ENCODE data around the gene MAMLD1. TPM values are rescaled to one million over a fixed set of nuclear protein-coding genes. Genes with fewer than 3 reads are reported as not detected.

The MAMLD1 gene
- total and polyA plus RNA-seq, 4 donors, result 0.59 to 1.1 (median 0.76) TPM

DNA sequence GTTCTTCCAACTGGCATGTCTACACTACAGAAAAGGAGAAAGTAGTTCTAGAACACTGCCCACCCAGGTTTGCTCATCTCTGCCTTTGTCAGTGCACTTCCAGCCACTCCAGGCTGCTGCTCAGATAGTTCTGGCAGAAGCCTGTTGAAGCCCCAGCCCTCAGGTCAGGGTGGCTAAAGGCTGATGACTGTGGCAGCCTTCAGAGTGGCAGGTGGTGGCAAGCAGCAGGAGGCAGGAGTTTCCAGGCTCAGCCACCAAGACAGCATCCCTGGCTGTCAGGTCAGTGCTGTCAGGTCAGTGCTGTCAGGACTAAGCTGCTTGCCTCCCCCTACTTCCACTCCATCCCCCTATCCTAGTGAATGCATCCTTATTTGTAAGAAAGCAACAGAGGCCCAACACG, 100.4 kb downstream of the MAMLD1 start:
- 85% methylated on average over 1 of the region's 1 CpG for WGBS
- no peaks in the 10 kb centered on the region for H3K4me1 ChIP-seq (ENCODE audit: control insufficient read depth in 4 of 4, insufficient read depth in 4 of 4, low read length in 3 of 4)
- H3K9ac ChIP-seq (ENCODE audit: low read depth in 1 of 2, low read length in 2 of 2), result no peak overlapping the region
- H3K9me3 ChIP-seq (ENCODE audit: control insufficient read depth in 4 of 4, low read length in 3 of 4), result no peaks in the 10 kb centered on the region
- TF ChIP-seq NR2F2 (IDR thresholded peaks at IDR 0.05) (no peak), FOXA2 (IDR thresholded peaks at IDR 0.05) (no peak), FOXA1 (IDR thresholded peaks at IDR 0.05) (no peak), TAF1 (conservative IDR thresholded peaks at IDR 0.05) (no peak), RAD21 (IDR thresholded peaks at IDR 0.05) (no peak), RXRA (IDR thresholded peaks at IDR 0.05) (no peak), HNF4G (IDR thresholded peaks at IDR 0.05) (no peak), JUND (IDR thresholded peaks at IDR 0.05) (no peak), SP1 (IDR thresholded peaks at IDR 0.05) (no peak), YY1 (IDR thresholded peaks at IDR 0.05) (no peak), HNF4A (conservative IDR thresholded peaks at IDR 0.05) (no peak), GABPA (IDR thresholded peaks at IDR 0.05 in 1 of 2, conservative IDR thresholded peaks at IDR 0.05 in 1 of 2) (no peak)
- TF ChIP-seq, protein P1, sequence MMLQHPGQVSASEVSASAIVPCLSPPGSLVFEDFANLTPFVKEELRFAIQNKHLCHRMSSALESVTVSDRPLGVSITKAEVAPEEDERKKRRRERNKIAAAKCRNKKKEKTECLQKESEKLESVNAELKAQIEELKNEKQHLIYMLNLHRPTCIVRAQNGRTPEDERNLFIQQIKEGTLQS (IDR thresholded peaks at IDR 0.05), result no peak
- TF ChIP-seq, protein P2, sequence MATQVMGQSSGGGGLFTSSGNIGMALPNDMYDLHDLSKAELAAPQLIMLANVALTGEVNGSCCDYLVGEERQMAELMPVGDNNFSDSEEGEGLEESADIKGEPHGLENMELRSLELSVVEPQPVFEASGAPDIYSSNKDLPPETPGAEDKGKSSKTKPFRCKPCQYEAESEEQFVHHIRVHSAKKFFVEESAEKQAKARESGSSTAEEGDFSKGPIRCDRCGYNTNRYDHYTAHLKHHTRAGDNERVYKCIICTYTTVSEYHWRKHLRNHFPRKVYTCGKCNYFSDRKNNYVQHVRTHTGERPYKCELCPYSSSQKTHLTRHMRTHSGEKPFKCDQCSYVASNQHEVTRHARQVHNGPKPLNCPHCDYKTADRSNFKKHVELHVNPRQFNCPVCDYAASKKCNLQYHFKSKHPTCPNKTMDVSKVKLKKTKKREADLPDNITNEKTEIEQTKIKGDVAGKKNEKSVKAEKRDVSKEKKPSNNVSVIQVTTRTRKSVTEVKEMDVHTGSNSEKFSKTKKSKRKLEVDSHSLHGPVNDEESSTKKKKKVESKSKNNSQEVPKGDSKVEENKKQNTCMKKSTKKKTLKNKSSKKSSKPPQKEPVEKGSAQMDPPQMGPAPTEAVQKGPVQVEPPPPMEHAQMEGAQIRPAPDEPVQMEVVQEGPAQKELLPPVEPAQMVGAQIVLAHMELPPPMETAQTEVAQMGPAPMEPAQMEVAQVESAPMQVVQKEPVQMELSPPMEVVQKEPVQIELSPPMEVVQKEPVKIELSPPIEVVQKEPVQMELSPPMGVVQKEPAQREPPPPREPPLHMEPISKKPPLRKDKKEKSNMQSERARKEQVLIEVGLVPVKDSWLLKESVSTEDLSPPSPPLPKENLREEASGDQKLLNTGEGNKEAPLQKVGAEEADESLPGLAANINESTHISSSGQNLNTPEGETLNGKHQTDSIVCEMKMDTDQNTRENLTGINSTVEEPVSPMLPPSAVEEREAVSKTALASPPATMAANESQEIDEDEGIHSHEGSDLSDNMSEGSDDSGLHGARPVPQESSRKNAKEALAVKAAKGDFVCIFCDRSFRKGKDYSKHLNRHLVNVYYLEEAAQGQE (IDR thresholded peaks at IDR 0.05), result no peak
- TF ChIP-seq, protein P3, sequence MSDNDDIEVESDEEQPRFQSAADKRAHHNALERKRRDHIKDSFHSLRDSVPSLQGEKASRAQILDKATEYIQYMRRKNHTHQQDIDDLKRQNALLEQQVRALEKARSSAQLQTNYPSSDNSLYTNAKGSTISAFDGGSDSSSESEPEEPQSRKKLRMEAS (IDR thresholded peaks at IDR 0.05), result no peak
- TF ChIP-seq, protein P4, sequence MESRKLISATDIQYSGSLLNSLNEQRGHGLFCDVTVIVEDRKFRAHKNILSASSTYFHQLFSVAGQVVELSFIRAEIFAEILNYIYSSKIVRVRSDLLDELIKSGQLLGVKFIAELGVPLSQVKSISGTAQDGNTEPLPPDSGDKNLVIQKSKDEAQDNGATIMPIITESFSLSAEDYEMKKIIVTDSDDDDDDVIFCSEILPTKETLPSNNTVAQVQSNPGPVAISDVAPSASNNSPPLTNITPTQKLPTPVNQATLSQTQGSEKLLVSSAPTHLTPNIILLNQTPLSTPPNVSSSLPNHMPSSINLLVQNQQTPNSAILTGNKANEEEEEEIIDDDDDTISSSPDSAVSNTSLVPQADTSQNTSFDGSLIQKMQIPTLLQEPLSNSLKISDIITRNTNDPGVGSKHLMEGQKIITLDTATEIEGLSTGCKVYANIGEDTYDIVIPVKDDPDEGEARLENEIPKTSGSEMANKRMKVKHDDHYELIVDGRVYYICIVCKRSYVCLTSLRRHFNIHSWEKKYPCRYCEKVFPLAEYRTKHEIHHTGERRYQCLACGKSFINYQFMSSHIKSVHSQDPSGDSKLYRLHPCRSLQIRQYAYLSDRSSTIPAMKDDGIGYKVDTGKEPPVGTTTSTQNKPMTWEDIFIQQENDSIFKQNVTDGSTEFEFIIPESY (IDR thresholded peaks at IDR 0.05), result no peak
- no peak overlapping the region for H3K27ac ChIP-seq (ENCODE audit: low read depth in 1 of 2, low read length in 2 of 2)
- H3K4me3 ChIP-seq (ENCODE audit: low read depth in 1 of 3, low read length in 3 of 3), result no peak overlapping the region
- H3K36me3 ChIP-seq (ENCODE audit: control insufficient read depth in 4 of 4, insufficient read depth in 3 of 4, low read depth in 1 of 4, low read length in 3 of 4), result no peaks in the 10 kb centered on the region
- H3K27me3 ChIP-seq (ENCODE audit: control insufficient read depth in 4 of 4, insufficient read depth in 4 of 4, low read length in 3 of 4), result no peaks in the 10 kb centered on the region
- no peak for DNase-seq (ENCODE audit: low spot score)

DNA sequence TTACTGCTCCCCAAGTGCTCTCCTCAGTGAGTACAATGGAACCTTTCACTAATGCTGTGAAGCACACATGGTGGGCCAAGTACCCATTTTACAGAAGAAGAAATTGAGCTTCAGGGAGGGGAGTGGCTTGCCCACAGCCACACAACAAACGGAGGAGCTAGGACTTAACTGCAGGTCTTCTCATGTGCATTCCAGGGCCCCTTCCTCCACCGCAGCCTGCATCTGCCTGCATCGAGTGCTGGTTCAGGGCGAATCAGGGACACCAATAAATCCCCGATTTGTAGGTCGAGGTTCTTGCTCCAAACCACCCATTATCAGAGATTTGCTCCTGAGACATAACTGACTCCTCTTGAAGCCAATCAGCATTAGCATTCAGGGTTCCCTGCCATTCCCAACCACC, 100.9 kb downstream of the MAMLD1 start:
- no peak for DNase-seq (ENCODE audit: low spot score)
- no peak overlapping the region for H3K9ac ChIP-seq (ENCODE audit: low read depth in 1 of 2, low read length in 2 of 2)
- WGBS, result 95% methylated on average over 6 of the region's 6 CpGs
- no peak overlapping the region for H3K27ac ChIP-seq (ENCODE audit: low read depth in 1 of 2, low read length in 2 of 2)
- H3K9me3 ChIP-seq (ENCODE audit: control insufficient read depth in 4 of 4, low read length in 3 of 4), result no peaks in the 10 kb centered on the region
- no peaks in the 10 kb centered on the region for H3K4me1 ChIP-seq (ENCODE audit: control insufficient read depth in 4 of 4, insufficient read depth in 4 of 4, low read length in 3 of 4)
- no peaks in the 10 kb centered on the region for H3K27me3 ChIP-seq (ENCODE audit: control insufficient read depth in 4 of 4, insufficient read depth in 4 of 4, low read length in 3 of 4)
- no peak overlapping the region for H3K4me3 ChIP-seq (ENCODE audit: low read depth in 1 of 3, low read length in 3 of 3)
- no peaks in the 10 kb centered on the region for H3K36me3 ChIP-seq (ENCODE audit: control insufficient read depth in 4 of 4, insufficient read depth in 3 of 4, low read depth in 1 of 4, low read length in 3 of 4)
- TF ChIP-seq, protein P3 (IDR thresholded peaks at IDR 0.05), result no peak
- no peak for TF ChIP-seq FOXA1 (IDR thresholded peaks at IDR 0.05)
- TF ChIP-seq YY1 (IDR thresholded peaks at IDR 0.05), result no peak
- no peak for TF ChIP-seq RXRA (IDR thresholded peaks at IDR 0.05)
